ENCODE measurements around the gene NQO2.

Gene NQO2, protein sequence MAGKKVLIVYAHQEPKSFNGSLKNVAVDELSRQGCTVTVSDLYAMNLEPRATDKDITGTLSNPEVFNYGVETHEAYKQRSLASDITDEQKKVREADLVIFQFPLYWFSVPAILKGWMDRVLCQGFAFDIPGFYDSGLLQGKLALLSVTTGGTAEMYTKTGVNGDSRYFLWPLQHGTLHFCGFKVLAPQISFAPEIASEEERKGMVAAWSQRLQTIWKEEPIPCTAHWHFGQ

DNA sequence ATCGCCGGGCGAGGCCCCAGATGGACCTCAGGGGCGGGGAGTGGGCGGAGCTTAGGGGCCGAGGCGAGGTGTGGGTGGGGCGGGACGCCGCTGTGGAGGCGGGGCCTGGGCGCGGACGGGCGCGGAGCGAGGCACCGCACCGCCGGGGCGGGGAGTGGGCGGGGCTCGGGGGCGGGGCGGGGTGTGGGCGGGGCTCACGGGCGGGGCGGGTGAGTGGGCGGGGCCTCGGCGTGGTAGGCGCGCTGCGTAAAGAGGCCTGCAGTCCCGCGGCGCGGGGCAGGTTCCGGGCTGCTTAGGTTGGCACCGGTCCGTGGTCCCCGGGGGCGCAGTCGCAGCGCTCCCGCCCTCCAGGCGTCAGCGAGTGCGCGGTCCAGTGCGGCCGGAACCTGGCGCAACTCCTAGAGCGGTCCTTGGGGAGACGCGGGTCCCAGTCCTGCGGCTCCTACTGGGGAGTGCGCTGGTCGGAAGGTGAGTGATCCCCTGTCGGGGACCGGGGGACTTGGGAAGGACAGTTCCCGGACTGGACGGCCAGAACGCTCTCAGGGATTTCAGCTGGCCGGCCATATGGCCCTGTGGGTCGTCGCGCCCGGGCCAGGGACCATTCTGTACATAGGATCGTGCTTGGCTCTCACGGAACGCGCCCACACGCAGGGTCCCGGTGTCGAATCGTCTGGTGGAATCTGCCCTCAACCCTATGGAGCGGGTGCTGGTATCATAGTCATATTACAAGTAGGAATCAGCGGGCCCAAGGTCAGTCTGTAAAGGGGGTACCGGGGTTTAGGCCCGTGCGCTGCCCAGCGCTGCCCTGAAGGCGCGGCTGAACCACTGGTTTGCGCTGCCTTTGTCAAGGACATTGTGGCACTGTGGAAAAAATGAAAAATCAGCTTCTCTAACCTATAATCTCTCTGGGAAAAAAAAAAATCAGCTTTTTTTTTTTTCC, at the start of gene NQO2:
Gene NQO2, plus strand, starts transcription at position 277 of the 940 bp plus-strand sequence. CDS start 6,659 bp downstream, outside the sequence.
- peak; percentile 69 for DNase-seq

DNA sequence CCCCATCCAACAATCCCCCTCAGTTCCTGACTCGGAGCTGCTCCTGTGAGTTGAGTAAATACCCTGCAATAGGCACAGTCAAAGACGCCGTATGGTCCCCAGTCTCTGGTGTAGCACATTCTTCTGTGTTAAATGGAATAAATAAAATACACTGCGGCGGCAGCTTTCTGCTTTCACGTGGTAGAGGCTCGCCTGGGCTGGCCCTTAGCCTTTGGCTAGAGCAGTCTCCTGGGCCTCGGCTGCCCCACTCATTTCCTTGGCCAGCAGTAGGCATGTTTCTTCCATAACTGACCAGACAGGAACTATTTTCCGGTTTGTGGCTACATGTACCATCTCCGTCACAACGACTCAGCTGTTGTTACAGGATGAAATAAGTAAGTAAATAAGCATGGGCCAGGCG, 49.0 kb upstream of the NQO2 start:
- no peak for DNase-seq

DNA sequence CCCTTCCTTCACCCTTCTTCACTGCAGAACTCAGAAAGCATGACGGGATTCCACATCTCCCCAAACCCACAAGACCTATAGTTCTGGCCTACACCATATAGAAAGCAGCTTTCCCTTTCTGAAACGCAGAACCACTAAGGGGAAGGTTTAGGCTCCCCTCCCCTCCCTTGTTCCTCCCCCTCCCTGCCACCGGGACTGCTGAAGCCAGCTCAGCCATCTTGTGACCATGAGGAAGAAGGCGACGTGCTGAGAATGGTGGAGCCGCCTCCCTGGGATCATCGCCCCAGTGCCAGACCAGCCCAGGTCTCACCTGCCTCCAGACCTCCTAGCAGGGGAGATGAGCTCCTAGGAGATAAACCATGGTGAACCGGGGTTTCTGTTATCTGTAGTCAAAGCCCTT, 48.0 kb upstream of the NQO2 start:
- DNase-seq = no peak

DNA sequence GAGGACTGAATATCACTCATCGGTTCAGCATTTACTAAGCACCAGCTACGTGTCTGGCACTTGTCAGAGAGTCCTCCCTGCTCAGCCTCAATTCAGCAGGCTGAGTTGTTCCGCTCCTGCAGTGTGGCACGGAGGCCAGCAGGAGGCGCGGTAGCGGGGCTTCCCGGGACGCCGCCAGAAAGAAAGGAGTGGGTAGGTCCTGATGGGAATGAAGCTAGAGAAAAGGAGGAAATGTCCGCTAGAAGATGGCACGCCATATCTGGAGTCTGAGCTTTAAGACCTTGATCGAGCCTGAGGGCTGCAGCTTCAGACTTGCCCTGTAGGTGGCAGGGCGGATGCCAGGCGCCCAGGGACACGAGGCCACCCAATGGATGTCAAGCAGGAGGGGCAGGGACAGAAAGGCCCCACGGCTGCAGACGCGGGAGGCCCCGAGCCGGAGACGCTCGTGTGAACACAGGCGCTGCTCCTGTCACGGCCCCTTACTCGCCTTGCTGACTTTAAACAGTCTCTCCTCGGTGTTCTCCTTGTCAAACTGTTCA, 47.1 kb upstream of the NQO2 start:
- DNase-seq = no peak

DNA sequence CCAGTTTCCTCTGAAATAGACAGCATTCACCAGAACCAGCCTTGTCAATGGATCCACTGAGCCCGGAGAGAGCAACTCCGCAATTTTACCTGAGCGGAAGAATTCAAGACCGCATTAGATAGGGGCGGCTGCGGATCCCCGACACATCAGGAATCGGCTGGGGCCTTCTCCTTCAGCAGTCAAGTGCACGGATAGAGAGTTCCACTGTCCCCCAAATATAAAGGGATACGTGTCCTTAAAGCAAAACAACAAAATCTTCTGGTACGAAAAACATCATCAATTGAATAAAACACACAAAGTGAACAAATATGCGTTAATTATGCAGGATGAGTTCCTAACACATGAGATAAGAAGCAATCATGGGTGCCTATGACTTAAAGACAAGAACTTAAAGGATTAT, 46.6 kb upstream of the NQO2 start:
- no peak for DNase-seq

DNA sequence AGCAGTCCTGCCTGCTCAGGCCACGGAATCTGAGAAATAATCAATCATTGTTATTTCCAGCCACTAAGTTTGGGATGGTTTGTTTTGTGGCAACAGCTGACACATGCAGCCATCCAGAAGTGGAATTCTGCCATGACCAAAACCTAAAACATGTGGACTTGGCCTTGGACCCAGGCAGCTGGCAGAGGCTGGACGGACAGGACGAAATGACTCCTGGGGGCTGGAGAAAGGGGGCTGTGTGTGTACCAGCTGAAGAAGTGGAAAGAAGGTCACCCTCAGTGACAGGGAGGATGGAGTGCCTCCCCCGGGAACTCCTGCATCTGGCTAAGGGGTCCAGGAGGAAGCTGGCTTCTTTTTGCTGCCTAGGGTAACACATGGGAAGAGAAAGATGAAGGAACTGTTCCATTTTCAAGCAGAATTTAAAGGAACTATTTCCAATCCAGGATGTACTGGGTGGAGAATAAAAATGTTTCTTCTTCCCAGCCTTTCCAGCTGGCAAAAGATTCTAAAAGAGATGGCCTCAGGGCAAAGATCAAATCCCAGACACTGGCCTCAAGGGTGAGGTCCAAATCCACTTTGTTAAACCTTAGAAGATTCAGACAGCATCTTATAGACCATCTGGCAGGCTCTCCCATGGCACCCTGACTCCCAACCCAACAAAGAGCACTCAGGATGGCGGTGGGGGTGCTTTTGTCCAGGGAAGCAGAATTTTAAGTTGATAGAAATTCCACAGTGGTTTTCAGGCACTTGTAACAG, 42.6 kb upstream of the NQO2 start:
- no peak for DNase-seq

DNA sequence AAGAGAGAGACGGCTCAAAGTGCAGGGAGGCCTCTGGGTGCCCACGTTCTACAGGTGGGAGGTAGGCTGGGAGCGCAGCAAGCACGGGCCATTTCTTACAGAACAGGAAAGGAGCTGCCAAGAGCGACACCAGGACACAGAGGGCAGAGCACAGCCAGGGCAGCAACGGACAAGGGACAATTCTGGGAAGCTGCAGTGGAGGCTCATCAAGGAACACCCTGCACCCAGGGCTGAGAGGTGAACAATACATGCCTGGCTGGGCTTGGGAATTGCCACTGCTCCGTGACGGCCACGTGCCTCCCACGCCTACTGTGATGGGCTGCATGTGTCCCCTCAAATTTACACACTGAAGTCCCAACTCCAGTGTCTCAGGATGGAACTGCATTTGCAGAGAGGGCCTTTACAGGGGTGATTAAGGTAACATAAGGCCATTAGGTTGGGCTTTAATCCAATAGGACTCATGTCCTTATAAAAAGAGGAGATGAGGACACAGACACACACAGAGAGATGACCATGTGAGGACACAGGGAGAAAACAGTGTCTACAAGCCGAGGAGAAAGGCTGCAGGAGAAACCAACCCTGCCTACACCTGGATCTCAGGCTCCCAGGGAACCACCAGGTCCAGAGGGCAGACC, 41.9 kb upstream of the NQO2 start:
- no peak for DNase-seq

DNA sequence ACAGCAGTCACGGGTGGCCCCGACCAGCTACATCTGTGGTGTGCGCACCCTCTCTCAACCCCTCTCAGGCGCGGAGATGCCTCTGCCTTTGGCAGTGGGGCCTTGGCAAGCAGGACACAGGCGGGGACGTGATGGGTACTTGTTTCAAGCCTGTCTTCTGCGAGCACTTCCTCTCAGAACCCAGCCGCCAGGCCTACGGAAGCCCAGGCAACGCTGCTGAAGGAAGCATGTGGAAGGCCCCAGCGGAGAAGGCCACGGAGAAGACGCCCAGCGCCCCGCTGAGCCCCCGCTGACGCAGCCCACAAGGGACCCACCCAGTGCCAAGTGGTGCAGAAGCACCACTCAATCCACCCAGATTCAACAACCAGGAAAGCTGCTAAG, 41.4 kb upstream of the NQO2 start:
- no peak for DNase-seq

DNA sequence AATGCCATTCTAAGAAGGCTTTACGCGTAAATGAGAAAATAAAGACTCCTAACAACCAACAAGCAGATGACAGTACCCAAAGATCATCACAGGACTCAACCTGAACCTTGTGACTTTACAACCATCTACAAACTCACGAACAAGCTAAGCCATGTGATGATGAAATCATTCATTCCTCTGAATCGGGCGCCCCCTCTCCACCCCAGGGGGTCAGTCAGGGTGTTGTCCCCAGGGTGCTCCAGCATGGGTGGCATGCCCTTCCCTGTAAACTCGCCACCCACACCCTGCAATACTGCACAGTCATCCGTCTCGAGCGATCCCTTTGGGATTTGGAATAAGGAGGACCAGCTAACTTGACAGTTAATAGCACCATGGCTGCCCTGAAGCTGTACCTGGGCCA, 40.9 kb upstream of the NQO2 start:
- DNase-seq = no peak

DNA sequence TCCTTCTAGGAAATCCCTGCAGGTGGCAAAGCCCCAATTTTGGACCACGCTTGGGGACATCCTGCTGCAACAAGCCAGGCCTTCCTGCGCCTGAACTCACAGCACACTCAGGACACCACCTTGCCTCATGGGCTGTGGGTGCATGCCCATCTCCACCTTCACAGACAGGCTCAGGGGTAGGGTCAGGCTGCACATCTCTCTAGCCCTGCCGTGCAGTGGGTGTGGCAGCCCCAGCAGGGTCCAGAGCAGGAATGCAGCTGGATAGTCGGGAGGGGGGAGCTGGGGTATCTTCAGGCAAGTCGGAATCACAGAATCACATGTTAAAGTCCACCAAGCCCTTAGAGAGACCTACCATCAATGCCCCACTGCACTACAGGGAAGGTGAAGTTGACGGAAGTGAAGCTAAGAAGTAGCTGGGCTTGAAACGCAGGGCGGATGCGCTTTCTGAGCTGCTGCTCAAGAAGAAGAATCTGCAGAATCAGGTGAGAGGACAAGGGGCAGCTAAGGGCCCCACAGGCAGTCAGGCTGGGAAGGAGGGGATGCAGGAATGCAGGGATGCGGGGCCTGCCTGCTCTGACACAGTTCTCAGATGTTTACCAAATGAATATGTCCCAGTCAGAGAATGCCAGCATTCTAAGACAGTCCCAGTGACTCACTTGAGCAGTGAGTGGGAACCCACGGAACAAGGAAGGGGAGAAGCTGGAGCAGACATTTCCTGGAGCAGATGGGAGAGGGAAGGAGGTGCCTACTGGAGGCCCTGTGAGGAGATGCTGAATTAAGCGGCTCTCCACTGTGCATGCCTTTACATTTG, 39.6 kb upstream of the NQO2 start:
- DNase-seq = no peak

DNA sequence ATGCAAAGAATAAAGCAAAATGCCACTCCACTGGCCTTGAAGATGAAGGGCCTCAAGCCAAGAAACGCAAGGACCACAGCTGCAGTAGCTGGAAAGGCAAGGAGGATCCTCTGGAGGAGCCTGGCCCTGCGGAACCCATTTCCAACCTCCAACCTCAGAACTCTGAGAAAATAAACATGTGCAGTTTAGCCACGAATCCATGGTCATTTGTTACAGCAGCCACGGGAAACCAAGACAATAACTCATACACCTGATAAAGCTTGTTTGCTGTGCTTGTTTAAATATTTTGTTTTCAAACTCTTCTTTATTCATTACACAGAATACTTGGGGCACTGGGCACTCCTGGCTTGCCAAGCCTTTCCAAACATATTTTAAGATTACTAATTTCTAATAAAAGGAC, 38.8 kb upstream of the NQO2 start:
- DNase-seq = no peak

DNA sequence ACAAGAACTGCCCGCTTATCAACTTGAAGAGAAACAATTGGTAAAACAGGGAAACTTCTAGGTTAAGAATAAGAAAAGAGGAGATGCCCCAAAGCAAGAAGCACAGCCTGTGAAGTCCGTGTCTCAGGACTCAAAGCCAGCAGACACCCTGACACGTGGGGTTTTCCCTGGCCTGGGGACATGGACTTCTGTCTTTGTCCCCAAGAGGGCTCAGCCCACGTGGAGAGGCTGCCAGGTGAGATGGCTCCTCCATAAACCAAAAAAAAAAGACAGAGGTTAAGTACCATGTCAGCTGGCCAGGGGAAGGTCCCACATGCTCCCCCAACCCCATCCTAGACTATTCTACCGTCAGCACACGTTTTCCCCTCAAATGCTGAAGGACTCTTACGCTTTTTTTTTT, 38.2 kb upstream of the NQO2 start:
- no peak for DNase-seq

DNA sequence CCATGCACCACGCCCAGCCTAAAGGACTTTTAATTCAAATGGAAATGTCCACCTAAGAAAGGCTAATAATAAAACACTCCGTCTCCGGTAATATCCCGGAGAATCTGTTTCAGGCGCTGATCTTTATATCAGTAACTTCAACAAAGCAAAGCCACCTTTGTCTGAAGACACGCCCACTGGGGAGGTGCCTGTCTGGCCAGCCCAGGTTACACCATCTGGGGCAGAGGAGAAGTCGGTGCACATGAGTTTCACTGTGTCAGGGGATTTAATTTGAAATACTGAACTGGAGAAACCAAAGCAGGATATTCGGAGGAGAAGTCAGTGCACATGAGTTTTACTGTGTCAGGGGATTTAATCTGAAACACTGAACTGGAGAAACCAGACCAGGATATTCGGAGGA, 37.7 kb upstream of the NQO2 start:
- DNase-seq = no peak

DNA sequence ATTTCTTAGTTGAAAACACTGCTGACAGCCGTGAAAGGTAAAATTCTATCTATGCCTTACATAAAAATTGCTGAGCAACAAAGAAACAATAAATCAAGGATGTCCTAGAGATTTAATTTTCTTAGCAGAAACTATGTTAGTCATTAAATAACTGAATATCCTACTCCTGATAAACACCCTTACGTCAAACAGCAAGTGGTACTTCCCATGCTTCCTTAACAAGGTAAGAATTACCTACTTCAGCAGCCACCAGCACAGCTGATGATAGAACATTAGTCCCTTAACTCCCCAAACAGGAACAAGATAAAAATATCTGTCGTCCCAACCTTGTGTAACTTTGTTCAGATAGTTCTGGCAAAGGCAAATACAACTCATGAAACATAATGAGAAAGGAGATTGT, 37.1 kb upstream of the NQO2 start:
- DNase-seq = no peak

DNA sequence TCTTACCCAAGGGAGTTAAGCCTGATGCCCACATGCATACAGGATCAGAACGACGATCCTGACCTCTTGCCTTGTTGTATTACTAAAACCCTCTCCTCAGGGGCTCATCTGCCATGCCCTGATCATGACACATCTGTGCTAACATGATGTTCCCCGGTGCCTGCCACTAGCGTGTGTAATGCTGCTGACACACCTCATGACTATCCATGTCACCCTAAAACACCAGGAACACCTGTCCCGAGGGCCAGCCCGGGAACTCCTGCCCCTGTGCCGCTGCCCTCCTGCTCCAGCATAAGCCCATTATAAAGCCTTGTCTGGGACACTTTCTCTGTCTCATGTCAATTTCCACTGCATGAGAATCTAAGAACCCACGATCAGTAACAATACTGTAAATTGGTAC, 35.9 kb upstream of the NQO2 start:
- DNase-seq = no peak

DNA sequence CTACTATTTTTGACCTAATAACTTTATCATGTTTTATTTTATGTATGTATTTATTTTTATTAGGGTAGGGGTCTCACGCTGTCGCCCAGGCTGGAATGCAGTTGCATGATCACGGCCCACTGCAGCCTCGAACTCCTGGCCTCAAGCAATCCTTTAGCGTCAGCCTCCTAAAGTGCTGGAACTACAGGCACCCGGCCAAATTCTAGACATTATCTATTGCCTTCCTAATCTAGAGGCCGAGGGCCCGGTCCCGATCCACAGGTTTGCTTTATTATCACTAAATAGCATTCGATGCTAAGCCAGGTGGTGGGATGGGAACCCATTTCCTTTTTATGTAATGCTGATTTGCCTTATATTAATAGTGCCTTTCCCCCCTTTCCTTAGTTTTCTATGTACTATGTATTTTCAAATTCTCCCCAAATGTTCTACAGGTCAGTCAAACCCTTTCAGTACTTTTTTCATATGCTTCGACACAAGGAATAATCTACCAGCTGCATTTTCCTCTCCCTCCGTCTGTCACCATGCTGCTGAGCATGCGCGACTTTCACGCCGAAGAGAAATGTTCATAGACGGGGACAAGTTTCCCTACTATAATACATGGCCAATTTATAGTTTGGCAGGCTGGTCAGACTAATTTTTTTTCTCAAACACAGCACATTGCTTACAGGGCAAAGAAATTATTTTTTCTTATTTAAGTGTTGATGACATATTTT, 34.7 kb upstream of the NQO2 start:
- no peak for DNase-seq

DNA sequence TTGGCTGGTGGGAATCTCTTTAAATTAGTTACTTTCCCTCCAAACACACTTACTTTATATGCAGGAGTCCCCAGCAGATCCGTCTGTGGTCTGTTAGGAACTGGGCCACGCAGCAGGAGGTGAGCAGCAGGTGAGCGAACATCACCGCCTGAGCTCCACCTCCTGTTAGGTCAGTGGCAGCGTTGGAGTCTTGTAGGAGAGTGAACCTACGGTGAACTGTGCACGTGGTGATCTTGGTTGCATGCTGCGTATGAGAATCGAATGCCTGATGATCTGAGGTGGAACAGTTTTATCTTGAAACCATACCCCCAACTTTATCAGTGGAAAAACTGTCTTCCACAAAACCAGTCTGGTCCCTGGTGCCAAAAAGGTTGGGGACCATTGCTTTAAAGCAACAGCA, 33.3 kb upstream of the NQO2 start:
- no peak for DNase-seq

DNA sequence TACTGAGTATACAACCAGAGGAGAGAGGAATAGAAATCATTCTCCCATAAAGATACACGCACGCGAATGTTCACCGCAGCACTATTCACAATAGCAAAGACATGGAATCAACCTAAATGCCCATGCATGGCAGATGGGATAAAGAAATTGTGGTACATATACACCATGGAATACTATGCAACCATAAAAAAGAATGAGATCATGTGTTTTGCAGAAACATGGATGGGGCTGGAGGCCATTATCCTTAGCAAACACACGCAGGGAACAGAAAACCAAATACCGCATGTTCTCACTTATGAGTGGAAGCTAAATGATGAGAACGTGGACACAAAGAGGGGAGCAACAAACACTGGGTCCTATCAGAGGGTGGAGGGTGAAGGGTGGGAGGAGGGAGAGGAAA, 31.8 kb upstream of the NQO2 start:
- no peak for DNase-seq

DNA sequence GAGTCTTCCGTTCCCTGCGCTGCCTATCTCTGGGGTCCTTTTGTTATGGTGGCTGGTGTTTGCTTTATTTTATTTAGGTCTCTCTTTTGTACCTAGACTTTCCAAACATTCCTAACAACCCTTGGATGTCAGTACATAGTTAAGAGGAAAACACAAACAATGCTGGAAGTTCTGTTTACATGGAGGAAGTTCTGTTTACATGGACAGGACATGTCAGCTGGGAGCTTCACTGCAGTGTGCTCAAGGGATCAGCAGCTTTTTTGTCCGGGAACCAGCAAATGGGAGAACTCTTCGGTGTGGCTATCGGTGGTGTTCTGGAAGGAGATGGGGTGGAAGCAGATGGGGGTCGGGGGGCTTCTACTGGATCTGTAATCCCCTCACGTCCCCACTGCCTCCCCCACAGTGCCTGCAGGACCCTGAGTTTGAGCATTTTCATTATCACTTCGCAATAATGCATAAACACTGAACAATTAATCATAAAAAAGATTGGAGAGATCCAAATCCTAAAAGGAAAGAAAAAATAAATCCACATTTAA, 31.0 kb upstream of the NQO2 start:
- DNase-seq = no peak

DNA sequence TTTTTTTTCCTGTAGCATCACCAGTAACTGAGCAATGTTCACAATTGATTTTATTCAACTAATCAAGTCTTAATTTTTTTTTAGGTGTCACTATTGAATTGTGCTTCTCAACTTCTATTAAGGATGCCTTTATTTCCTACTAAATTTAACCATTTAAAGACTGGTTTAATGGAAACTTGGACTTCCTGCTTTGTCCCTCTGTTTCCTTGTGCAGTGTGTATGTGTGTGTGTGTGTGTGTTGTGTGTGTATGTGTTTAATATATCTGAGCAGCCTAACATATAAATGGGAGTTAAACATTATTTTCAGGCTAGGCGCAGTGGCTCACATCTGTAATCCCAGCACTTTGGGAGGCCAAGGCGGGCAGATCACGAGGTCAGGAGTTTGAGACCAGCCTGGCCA, 30.1 kb upstream of the NQO2 start:
- DNase-seq = no peak

DNA sequence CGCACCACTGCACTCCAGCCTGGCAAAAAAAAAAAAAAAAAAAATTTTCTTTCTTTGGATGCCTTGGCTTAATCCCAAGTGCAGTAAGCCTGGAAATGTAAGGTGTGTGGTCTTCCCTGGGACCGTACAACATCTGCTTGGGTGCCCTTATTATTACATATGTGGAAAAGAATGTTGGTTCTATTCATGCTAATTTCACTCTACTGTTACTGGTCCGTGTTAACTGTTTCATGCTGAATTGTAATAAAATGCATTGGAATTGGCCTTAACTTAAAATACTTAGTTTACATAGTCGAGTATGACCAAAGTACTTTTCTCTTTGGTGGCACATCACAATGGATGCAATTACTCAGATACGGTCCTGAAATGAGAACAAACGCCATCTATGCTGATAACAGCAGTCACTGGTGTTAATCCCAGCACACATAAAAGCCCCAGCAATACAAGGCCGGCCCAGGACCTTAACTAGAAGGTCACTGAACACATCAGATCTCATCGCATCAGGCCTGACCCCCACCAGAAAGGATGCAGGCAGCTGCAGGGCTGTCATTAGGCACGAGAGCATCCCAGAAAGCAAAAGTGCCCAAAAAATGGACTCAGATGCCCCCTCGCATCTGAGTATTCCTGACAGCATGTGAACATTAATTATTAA, 29.5 kb upstream of the NQO2 start:
- DNase-seq = no peak
